SU-DHL-6 (cell line): Measurements from ENCODE around the gene TNKS1BP1.

Experiments used
- EZH2phosphoT487 ChIP-seq: fragments of 200-600 bp; sonication (generic), shearing (Covaris generic); conservative IDR thresholded peaks from 2 replicates; pipeline ENCODE4 v1.6.1; 2018; ENCODE audit warnings: mild to moderate bottlenecking, antibody characterized with exemption, low read length, moderate library complexity, mixed read lengths
- TF ChIP-seq, protein P1 (sequence below): fragments of 200-600 bp; sonication (generic); IDR thresholded peaks from one replicate; pipeline ENCODE4 v1.5.1; 2017; ENCODE audit warnings: antibody characterized with exemption, mild to moderate bottlenecking, low read length, moderate library complexity; ENCODE audit not compliant: insufficient read depth, poor library complexity, severe bottlenecking

DNA sequence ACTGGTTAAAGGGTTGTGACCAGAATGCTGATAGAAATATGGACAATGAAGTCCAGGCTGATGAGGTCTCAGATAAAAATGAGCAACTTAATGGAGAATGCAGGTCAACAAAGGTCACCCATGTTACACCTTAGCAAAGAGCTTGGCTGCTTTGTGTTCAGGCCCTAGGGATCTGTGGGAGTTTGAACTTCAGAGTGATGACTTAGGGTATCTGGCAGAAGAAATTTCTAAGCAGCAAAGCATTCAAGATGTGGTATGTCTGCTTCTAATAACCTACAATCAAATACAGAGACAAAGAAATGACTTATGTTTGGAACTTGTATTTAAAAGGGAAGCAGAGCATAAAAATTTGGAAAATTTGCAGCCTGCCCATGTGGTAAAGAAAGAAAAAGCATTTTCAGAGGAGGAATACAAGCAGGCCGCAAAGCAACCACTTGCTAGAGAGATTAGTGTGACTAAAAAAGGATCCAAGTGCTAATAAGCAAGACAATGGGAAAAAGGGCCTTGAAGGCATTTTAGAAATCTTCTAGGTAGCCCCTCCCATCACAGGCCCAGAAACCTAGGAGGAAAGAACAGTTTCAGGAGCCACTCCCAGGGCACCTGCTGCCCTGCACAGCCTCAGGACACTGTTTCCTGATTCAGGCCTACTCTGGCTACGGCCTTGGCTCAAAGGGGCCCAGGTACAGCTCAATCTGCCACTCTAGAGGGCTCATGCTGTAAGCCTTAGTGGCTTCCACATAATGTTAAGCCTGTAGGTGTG lies 41.3 kb downstream of the TNKS1BP1 start:
- TF ChIP-seq, protein P1, sequence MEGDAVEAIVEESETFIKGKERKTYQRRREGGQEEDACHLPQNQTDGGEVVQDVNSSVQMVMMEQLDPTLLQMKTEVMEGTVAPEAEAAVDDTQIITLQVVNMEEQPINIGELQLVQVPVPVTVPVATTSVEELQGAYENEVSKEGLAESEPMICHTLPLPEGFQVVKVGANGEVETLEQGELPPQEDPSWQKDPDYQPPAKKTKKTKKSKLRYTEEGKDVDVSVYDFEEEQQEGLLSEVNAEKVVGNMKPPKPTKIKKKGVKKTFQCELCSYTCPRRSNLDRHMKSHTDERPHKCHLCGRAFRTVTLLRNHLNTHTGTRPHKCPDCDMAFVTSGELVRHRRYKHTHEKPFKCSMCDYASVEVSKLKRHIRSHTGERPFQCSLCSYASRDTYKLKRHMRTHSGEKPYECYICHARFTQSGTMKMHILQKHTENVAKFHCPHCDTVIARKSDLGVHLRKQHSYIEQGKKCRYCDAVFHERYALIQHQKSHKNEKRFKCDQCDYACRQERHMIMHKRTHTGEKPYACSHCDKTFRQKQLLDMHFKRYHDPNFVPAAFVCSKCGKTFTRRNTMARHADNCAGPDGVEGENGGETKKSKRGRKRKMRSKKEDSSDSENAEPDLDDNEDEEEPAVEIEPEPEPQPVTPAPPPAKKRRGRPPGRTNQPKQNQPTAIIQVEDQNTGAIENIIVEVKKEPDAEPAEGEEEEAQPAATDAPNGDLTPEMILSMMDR = no peak
- TF ChIP-seq EZH2phosphoT487 = no peak
